ENCODE data around the gene ERC1. TPM values are rescaled to one million over a fixed set of nuclear protein-coding genes. Genes with fewer than 3 reads are reported as not detected.
A peak's percentile ranks its signal among the peaks of the same experiment; 100 is the strongest.

The ERC1 gene
- total and polyA plus RNA-seq, 4 donors: 7.4 to 78.2 (median 39.8) TPM

DNA sequence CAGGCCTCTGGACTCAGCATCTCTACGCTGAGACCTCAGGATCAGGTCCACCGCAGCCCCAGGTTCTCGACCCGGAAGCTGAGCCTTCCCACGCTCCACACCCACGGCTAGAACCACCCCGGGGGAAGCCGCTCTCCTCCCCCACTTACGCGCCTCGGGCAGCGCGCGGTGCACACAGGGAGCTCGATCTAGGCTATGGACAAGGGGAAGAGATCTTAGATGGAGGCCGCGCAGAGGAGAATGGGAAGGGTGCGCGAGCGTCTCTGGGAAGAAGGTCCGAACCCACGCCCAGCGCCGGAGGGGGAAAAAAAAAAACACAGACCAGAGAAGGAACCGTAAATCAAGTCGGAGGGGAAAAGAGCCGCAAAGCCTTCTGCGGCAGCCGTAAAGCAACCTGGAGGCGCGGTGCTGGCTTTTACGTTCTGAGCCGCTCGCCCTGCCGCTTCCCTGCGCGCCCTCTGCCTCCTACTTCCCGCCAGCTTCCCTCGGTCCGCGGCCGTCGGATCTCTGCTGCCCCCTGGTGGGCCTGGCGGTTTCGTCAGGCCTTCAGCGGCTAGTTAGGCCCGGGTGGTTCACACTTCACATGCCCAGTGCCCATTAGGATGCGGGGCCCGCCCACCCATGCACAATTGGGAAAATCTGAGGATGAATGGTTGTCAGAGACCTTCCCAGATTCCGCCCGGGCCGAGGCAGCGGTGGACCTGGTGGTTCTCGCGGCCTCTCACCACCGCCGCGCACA, 41.4 kb upstream of the ERC1 start, which contains the start of gene RAD52:
RAD52 (minus strand) TSS at position 242 of the 739 bp plus-strand sequence. CDS start 16,636 bp downstream, outside the sequence.
- TF ChIP-seq, protein P1, sequence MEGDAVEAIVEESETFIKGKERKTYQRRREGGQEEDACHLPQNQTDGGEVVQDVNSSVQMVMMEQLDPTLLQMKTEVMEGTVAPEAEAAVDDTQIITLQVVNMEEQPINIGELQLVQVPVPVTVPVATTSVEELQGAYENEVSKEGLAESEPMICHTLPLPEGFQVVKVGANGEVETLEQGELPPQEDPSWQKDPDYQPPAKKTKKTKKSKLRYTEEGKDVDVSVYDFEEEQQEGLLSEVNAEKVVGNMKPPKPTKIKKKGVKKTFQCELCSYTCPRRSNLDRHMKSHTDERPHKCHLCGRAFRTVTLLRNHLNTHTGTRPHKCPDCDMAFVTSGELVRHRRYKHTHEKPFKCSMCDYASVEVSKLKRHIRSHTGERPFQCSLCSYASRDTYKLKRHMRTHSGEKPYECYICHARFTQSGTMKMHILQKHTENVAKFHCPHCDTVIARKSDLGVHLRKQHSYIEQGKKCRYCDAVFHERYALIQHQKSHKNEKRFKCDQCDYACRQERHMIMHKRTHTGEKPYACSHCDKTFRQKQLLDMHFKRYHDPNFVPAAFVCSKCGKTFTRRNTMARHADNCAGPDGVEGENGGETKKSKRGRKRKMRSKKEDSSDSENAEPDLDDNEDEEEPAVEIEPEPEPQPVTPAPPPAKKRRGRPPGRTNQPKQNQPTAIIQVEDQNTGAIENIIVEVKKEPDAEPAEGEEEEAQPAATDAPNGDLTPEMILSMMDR (IDR thresholded peaks at IDR 0.05; ENCODE audit: control extremely low read depth, extremely low read depth): peak; percentile 92
- ATAC-seq (ENCODE audit: insufficient read depth, low FRiP score): peak; percentile 96
- no peaks in the 10 kb centered on the region for H3K9me3 ChIP-seq (ENCODE audit: control insufficient read depth in 4 of 4, insufficient read depth in 3 of 4, low read length in 3 of 4)
- H3K9ac ChIP-seq (ENCODE audit: insufficient read depth in 1 of 2, low read length in 2 of 2): peak within 1 kb of the TSS; percentile 69 to 81
- peaks cover 0 to 8% (median 2%) of the 10 kb centered on the region in 5 donors for H3K4me1 ChIP-seq (ENCODE audit: control insufficient read depth in 5 of 5, insufficient read depth in 5 of 5, low read length in 5 of 5)
- 0 to 1% methylated on average over 57 to 58 of the region's 58 CpGs for WGBS, 2 donors
- DNase-seq: peak; percentile 99 to 100 (median 99)
- no peaks in the 10 kb centered on the region for H3K36me3 ChIP-seq (ENCODE audit: control insufficient read depth in 4 of 4, insufficient read depth in 4 of 4, low read length in 4 of 4)
- H3K27me3 ChIP-seq (ENCODE audit: control insufficient read depth in 3 of 3, insufficient read depth in 3 of 3, low read length in 2 of 3): no peaks in the 10 kb centered on the region
- H3K27ac ChIP-seq (ENCODE audit: low read depth in 1 of 2, low read length in 1 of 2): peak within 1 kb of the TSS; percentile 89
- peak within 1 kb of the TSS; percentile 71 for H3K4me3 ChIP-seq

DNA sequence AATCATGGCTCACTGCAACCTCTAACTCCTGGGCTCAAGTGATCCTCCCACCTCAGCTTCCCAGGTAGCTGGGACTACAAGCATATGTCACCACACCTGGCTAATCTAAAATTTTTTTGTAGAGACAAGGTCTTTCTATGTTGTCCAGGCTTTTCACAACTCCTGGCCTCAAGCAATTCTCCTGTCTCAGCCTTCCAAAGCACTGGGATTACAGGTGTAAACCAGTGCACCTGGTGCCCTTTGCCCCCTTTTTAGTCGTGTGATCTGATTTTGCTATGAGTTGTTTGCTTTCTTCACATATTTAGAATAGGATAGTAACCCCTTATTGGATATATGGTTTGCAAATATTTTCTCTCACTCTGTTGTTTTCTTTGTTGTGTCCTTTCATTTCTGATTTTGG, 39.8 kb upstream of the ERC1 start:
- no peaks in the 10 kb centered on the region for H3K27me3 ChIP-seq (ENCODE audit: control insufficient read depth in 3 of 3, insufficient read depth in 3 of 3, low read length in 2 of 3)
- no peak overlapping the region for H3K4me3 ChIP-seq
- TF ChIP-seq, protein P1 (IDR thresholded peaks at IDR 0.05; ENCODE audit: control extremely low read depth, extremely low read depth): no peak
- no peaks in the 10 kb centered on the region for H3K9me3 ChIP-seq (ENCODE audit: control insufficient read depth in 4 of 4, insufficient read depth in 3 of 4, low read length in 3 of 4)
- H3K4me1 ChIP-seq (ENCODE audit: control insufficient read depth in 5 of 5, insufficient read depth in 5 of 5, low read length in 5 of 5): peaks cover 0 to 8% (median 2%) of the 10 kb centered on the region in 5 donors
- no peaks in the 10 kb centered on the region for H3K36me3 ChIP-seq (ENCODE audit: control insufficient read depth in 4 of 4, insufficient read depth in 4 of 4, low read length in 4 of 4)
- H3K9ac ChIP-seq (ENCODE audit: insufficient read depth in 1 of 2, low read length in 2 of 2): no peak overlapping the region
- DNase-seq (no peak), ATAC-seq (ENCODE audit: insufficient read depth, low FRiP score) (no peak)
- no peak overlapping the region for H3K27ac ChIP-seq (ENCODE audit: low read depth in 1 of 2, low read length in 1 of 2)
- 54 to 77% methylated on average over 1 of the region's 1 CpG for WGBS, 2 donors

DNA sequence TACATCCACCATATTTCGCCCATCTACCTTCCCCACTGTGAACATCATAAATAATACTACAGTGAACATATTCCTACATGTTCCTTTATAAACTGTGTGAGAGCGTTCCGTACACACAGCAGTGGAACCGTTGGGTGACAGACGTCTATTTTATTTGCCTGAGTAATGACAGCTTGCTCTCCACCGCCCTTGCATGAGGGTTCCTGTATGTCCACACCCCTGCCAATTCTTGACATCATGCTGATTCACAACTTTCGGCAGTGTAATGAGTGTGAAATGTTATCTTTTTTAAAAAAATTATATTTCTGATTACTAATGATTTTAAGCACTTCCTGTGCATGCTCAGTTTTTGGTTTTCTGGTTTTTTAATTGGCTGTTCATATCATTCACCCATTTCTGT, 37.2 kb upstream of the ERC1 start:
- no peak overlapping the region for H3K9ac ChIP-seq (ENCODE audit: insufficient read depth in 1 of 2, low read length in 2 of 2)

More for the DNA sequence above, 37.2 kb upstream of the ERC1 start:
- H3K36me3 ChIP-seq (ENCODE audit: control insufficient read depth in 4 of 4, insufficient read depth in 4 of 4, low read length in 4 of 4): no peaks in the 10 kb centered on the region
- H3K27ac ChIP-seq (ENCODE audit: low read depth in 1 of 2, low read length in 1 of 2): no peak overlapping the region
- 72 to 74% methylated on average over 7 of the region's 7 CpGs for WGBS, 2 donors
- H3K27me3 ChIP-seq (ENCODE audit: control insufficient read depth in 3 of 3, insufficient read depth in 3 of 3, low read length in 2 of 3): no peaks in the 10 kb centered on the region
- no peaks in the 10 kb centered on the region for H3K9me3 ChIP-seq (ENCODE audit: control insufficient read depth in 4 of 4, insufficient read depth in 3 of 4, low read length in 3 of 4)
- TF ChIP-seq, protein P1 (IDR thresholded peaks at IDR 0.05; ENCODE audit: control extremely low read depth, extremely low read depth): no peak
- H3K4me1 ChIP-seq (ENCODE audit: control insufficient read depth in 5 of 5, insufficient read depth in 5 of 5, low read length in 5 of 5): peaks cover 0 to 3% (median 0%) of the 10 kb centered on the region in 5 donors
- DNase-seq (no peak), ATAC-seq (ENCODE audit: insufficient read depth, low FRiP score) (no peak)
- H3K4me3 ChIP-seq: no peak overlapping the region

All from lung (tissue), 12 donors.